SK-N-SH treated with all-trans-retinoic acid at 6 μM for 48 hours (cell line): ENCODE data around the gene TPBGL.

Experiments
- ATAC-seq: fragments of 200-7000 bp; cut with Tn5 transposase; 3 replicates; pipeline ENCODE4 v1.9.1; 2020; ENCODE audit warnings: mild to moderate bottlenecking, moderate library complexity
- ARNTL ChIP-seq: fragments of 450-650 bp; formaldehyde crosslinking; IDR thresholded peaks from 2 replicates; pipeline ENCODE4 v1.5.0; 2020; ENCODE audit warnings: low read depth, mild to moderate bottlenecking, moderate library complexity, borderline replicate concordance
- BACH2 ChIP-seq: fragments of 250-450 bp; sonication (Bioruptor Pico); IDR thresholded peaks from 2 replicates; pipeline ENCODE4 v1.9.0; 2021; ENCODE audit warnings: mild to moderate bottlenecking, borderline replicate concordance
- CSDC2 ChIP-seq: fragments of 250-450 bp; sonication (Bioruptor Pico); IDR thresholded peaks from 2 replicates; pipeline ENCODE4 v1.5.0; 2020; ENCODE audit warnings: mild to moderate bottlenecking, moderate library complexity
- ESRRG ChIP-seq: fragments of 250-450 bp; sonication (Bioruptor Pico); IDR thresholded peaks from 2 replicates; pipeline ENCODE4 v1.6.1; 2021; ENCODE audit warnings: mild to moderate bottlenecking
- GLIS3 ChIP-seq: fragments of 250-450 bp; sonication (Bioruptor Pico); IDR thresholded peaks from 2 replicates; pipeline ENCODE4 v1.5.0; 2020; ENCODE audit warnings: mild to moderate bottlenecking, moderate library complexity
- ISL1 ChIP-seq: fragments of 250-450 bp; sonication (Bioruptor Pico); IDR thresholded peaks from 2 replicates; pipeline ENCODE4 v2.1.2; 2022; ENCODE audit warnings: mild to moderate bottlenecking, moderate library complexity
- OSR1 ChIP-seq: fragments of 250-450 bp; sonication (Bioruptor Pico); IDR thresholded peaks from 2 replicates; pipeline ENCODE4 v1.8.0; 2022; ENCODE audit warnings: moderate library complexity, mild to moderate bottlenecking, inconsistent platforms
- PPARA ChIP-seq: fragments of 250-450 bp; sonication (Bioruptor Pico); IDR thresholded peaks from 2 replicates; pipeline ENCODE4 v1.5.0; 2020; ENCODE audit warnings: mild to moderate bottlenecking, borderline replicate concordance
- RARB ChIP-seq: fragments of 250-450 bp; sonication (Bioruptor Pico); IDR thresholded peaks from 2 replicates; pipeline ENCODE4 v1.8.0; 2021; ENCODE audit warnings: mild to moderate bottlenecking, moderate library complexity
- SNAI2 ChIP-seq: fragments of 250-450 bp; sonication (Bioruptor Pico); IDR thresholded peaks from 2 replicates; pipeline ENCODE4 v1.5.0; 2020; ENCODE audit warnings: mild to moderate bottlenecking, moderate library complexity
- TCF4 ChIP-seq: fragments of 250-450 bp; sonication (Bioruptor Pico); IDR thresholded peaks from 2 replicates; pipeline ENCODE4 v1.8.0; 2021; ENCODE audit warnings: mild to moderate bottlenecking, moderate library complexity, borderline replicate concordance
- TOX ChIP-seq: fragments of 250-450 bp; sonication (Bioruptor Pico); IDR thresholded peaks from 2 replicates; pipeline ENCODE4 v1.8.0; 2021; ENCODE audit warnings: mild to moderate bottlenecking, moderate library complexity, borderline replicate concordance
- ZC3H10 ChIP-seq: fragments of 250-450 bp; sonication (Bioruptor Pico); IDR thresholded peaks from 2 replicates; pipeline ENCODE4 v1.5.1; 2021; ENCODE audit warnings: mild to moderate bottlenecking, moderate library complexity
- ZFP3 ChIP-seq: fragments of 250-450 bp; sonication (Bioruptor Pico); IDR thresholded peaks from 2 replicates; pipeline ENCODE4 v1.5.0; 2020; ENCODE audit warnings: mild to moderate bottlenecking, moderate library complexity
- ZFP30 ChIP-seq: fragments of 450-650 bp; formaldehyde crosslinking; IDR thresholded peaks from 2 replicates; pipeline ENCODE4 v1.5.0; 2022; ENCODE audit warnings: mild to moderate bottlenecking, moderate library complexity
- ZNF565 ChIP-seq: fragments of 450-650 bp; formaldehyde crosslinking; conservative IDR thresholded peaks from 2 replicates; pipeline ENCODE4 v1.5.0; 2020; ENCODE audit warnings: low read depth, mild to moderate bottlenecking, moderate library complexity
- ZNF70 ChIP-seq: fragments of 450-650 bp; formaldehyde crosslinking; IDR thresholded peaks from 2 replicates; pipeline ENCODE4 v1.5.0; 2020; ENCODE audit warnings: mild to moderate bottlenecking, moderate library complexity
- ZNF8 ChIP-seq: fragments of 450-650 bp; formaldehyde crosslinking; IDR thresholded peaks from 2 replicates; pipeline ENCODE4 v1.5.0; 2020; ENCODE audit warnings: mild to moderate bottlenecking, moderate library complexity
- TF ChIP-seq, protein P1 (sequence below): fragments of 250-450 bp; sonication (Bioruptor Pico); IDR thresholded peaks from 2 replicates; pipeline ENCODE4 v1.5.0; 2020; ENCODE audit warnings: mild to moderate bottlenecking, moderate library complexity
- TF ChIP-seq, protein P2 (sequence below): fragments of 250-450 bp; sonication (Bioruptor Pico); IDR thresholded peaks from 2 replicates; pipeline ENCODE4 v1.8.0; 2020; ENCODE audit warnings: mild to moderate bottlenecking, moderate library complexity, borderline replicate concordance
- TF ChIP-seq, protein P3 (sequence below): fragments of 250-450 bp; sonication (Bioruptor Pico); IDR thresholded peaks from 2 replicates; pipeline ENCODE4 v1.5.1; 2020; ENCODE audit warnings: low read depth, mild to moderate bottlenecking, moderate library complexity
- TF ChIP-seq, protein P4 (sequence below): fragments of 250-450 bp; sonication (Bioruptor Pico); IDR thresholded peaks from 2 replicates; pipeline ENCODE4 v1.8.0; 2021; ENCODE audit warnings: low read depth, mild to moderate bottlenecking, moderate library complexity, borderline replicate concordance

The TPBGL gene

DNA sequence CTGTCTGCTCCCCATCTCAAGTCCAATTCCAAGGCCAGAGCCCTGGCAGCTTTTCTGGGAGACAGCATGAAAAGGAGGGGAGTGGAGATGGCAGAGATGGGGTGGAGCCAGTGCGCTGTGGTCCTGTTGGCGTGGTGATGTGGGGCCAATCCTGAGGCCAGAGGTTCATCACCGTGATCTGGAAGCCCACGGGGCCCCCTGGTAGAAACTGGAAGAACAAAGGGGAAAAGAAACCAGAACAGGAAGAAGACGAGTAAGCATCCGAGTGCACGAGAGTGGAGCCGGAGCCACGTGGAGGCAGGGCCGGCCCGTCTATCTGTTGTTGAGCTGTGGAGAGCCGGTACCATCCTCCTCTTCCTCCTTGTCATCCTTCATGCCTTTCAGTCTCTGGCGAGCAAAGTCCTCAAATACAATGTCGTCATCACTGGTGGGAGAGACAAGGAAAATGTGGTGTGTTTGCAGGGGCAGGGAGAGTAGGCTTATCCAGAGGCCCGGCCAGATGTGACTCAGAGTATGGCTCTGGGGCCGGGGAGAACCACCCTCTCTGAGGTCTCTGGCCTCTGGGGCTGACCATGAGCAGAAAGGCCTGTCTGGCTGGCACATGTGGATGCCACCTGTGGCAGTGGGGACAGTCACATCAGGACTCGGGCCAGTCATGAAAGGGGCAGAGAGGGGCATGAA is 25.4 kb downstream of the TPBGL start:
- TF ChIP-seq TCF4 (CRISPR knock-in tag) (no peak), GLIS3 (CRISPR knock-in tag) (no peak), RARB (CRISPR knock-in tag) (no peak), OSR1 (CRISPR knock-in tag) (no peak)
- ATAC-seq: no peak; the same call in 2 of the 3 replicates

DNA sequence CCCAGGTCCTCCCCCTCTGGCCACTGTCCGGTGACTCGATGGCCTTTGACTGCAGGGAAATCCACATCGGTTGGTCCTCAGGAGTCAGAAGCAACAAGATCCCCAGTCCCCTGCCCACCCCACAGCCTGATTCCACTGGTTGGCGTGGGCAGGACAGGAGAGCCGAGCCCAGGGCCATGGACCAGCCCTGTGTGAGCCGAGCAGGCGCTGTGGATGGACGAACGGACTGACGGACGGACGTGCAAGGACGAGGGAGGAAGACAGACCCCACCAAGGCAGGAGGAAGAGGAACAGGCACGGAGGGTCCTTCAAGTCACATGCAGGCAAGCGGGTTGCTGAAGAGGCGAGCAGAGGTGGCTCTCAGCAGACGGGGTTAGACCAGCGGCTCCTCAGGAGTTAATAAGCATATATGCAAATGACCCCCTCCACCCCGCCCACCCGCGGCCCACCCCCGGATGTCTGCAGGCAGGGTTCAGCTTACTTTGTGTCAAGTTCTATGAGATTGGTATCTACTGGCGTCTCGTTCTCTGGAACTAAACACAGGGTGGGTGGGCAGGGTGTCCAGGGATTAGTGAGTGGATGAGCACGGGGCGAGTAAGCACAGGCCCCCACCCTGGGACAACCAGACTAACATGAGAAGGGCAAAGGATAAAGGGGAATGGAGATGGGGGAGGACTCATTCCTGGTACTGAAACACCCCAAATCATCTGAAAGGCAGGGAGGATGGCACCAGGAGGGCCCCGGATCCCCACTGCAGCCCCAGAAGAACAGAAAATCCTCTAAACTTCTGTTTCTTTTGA is 26.8 kb downstream of the TPBGL start:
- no peak for TF ChIP-seq ZNF8
- TF ChIP-seq, all 23 proteins: peak for 0
- ATAC-seq: no peak

DNA sequence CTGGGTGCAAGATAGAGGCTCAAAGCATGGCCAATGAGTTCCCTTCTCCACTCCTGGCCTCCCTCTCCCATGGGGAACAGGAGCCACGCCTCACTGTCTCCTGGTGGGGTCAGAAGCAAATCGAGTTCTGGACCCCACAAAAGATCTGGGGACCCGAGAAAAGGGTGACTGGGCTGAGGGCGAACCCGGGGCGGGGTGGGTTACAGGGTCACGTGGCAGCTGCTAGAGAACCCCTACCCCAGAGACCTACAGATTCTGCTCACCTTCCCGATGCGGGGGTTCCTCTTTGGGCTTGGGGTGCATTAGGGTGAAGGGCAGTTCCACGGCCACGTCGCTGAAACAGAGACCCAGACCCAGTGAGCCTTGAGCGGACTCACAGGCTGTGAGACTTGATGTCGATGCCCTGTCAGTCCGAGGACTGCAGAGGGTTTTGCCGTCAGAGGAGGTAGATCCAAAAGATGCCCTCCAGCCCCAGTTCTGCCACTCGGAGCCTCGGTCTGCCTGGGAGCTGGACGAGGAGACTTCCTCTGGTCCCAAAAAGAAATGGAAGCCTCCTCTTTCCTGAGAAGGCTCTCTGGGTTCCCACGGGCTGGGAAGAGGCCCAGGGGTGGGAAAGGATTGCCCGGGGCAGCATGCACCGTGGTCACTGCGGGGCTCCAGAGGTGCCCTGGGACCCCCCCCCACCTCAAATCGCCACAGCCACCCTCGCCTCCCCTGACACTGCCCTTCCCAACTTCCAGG is 28.2 kb downstream of the TPBGL start:
- no peak for ATAC-seq
- TF ChIP-seq ZFP30 (CRISPR knock-in tag) (no peak), RARB (CRISPR knock-in tag) (no peak), TCF4 (CRISPR knock-in tag) (no peak), ZNF70 (no peak), OSR1 (CRISPR knock-in tag) (no peak), PPARA (CRISPR knock-in tag) (no peak), ARNTL (CRISPR knock-in tag) (no peak)
- TF ChIP-seq, protein P1, sequence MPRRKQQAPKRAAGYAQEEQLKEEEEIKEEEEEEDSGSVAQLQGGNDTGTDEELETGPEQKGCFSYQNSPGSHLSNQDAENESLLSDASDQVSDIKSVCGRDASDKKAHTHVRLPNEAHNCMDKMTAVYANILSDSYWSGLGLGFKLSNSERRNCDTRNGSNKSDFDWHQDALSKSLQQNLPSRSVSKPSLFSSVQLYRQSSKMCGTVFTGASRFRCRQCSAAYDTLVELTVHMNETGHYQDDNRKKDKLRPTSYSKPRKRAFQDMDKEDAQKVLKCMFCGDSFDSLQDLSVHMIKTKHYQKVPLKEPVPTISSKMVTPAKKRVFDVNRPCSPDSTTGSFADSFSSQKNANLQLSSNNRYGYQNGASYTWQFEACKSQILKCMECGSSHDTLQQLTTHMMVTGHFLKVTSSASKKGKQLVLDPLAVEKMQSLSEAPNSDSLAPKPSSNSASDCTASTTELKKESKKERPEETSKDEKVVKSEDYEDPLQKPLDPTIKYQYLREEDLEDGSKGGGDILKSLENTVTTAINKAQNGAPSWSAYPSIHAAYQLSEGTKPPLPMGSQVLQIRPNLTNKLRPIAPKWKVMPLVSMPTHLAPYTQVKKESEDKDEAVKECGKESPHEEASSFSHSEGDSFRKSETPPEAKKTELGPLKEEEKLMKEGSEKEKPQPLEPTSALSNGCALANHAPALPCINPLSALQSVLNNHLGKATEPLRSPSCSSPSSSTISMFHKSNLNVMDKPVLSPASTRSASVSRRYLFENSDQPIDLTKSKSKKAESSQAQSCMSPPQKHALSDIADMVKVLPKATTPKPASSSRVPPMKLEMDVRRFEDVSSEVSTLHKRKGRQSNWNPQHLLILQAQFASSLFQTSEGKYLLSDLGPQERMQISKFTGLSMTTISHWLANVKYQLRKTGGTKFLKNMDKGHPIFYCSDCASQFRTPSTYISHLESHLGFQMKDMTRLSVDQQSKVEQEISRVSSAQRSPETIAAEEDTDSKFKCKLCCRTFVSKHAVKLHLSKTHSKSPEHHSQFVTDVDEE (CRISPR knock-in tag): no peak

DNA sequence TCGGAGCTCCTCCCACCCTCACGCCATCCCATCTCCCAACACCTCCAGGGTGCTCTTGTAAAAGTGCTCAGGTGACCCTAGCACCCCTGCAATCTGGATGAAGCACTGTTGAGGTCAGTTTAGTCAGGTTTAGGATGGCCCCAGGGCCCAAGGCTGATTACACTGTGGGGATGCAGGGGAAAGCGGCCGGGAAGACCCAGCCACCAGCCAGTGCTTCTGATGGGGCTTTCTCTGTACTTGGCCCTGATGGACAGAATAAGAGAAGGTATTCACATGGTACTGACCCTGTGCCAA is 28.7 kb downstream of the TPBGL start:
- ATAC-seq: no peak
- TF ChIP-seq ZFP3 (CRISPR knock-in tag) (no peak), ISL1 (no peak), RARB (CRISPR knock-in tag) (no peak), ZNF70 (no peak), TOX (CRISPR knock-in tag) (no peak), CSDC2 (no peak), ARNTL (CRISPR knock-in tag) (no peak), GLIS3 (CRISPR knock-in tag) (no peak), OSR1 (CRISPR knock-in tag) (no peak), SNAI2 (CRISPR knock-in tag) (no peak), ESRRG (no peak), ZNF565 (no peak), BACH2 (CRISPR knock-in tag) (no peak), TCF4 (CRISPR knock-in tag) (no peak), ZFP30 (CRISPR knock-in tag) (no peak), ZC3H10 (CRISPR knock-in tag) (no peak)
- TF ChIP-seq, protein P2, sequence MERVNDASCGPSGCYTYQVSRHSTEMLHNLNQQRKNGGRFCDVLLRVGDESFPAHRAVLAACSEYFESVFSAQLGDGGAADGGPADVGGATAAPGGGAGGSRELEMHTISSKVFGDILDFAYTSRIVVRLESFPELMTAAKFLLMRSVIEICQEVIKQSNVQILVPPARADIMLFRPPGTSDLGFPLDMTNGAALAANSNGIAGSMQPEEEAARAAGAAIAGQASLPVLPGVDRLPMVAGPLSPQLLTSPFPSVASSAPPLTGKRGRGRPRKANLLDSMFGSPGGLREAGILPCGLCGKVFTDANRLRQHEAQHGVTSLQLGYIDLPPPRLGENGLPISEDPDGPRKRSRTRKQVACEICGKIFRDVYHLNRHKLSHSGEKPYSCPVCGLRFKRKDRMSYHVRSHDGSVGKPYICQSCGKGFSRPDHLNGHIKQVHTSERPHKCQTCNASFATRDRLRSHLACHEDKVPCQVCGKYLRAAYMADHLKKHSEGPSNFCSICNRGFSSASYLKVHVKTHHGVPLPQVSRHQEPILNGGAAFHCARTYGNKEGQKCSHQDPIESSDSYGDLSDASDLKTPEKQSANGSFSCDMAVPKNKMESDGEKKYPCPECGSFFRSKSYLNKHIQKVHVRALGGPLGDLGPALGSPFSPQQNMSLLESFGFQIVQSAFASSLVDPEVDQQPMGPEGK (CRISPR knock-in tag): no peak
- TF ChIP-seq, protein P3, sequence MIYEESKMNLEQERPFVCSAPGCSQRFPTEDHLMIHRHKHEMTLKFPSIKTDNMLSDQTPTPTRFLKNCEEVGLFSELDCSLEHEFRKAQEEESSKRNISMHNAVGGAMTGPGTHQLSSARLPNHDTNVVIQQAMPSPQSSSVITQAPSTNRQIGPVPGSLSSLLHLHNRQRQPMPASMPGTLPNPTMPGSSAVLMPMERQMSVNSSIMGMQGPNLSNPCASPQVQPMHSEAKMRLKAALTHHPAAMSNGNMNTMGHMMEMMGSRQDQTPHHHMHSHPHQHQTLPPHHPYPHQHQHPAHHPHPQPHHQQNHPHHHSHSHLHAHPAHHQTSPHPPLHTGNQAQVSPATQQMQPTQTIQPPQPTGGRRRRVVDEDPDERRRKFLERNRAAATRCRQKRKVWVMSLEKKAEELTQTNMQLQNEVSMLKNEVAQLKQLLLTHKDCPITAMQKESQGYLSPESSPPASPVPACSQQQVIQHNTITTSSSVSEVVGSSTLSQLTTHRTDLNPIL (CRISPR knock-in tag): no peak
- TF ChIP-seq, protein P4, sequence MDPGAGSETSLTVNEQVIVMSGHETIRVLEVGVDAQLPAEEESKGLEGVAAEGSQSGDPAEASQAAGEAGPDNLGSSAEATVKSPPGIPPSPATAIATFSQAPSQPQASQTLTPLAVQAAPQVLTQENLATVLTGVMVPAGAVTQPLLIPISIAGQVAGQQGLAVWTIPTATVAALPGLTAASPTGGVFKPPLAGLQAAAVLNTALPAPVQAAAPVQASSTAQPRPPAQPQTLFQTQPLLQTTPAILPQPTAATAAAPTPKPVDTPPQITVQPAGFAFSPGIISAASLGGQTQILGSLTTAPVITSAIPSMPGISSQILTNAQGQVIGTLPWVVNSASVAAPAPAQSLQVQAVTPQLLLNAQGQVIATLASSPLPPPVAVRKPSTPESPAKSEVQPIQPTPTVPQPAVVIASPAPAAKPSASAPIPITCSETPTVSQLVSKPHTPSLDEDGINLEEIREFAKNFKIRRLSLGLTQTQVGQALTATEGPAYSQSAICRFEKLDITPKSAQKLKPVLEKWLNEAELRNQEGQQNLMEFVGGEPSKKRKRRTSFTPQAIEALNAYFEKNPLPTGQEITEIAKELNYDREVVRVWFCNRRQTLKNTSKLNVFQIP (CRISPR knock-in tag): no peak
- TF ChIP-seq, all 23 proteins: peak for 0
